Upper lobe of left lung (tissue), 6 donors: ENCODE results near the gene HSP90AB1. TPM values are rescaled to one million over a fixed set of nuclear protein-coding genes. Genes with fewer than 3 reads are reported as not detected.

Experiments
- ATAC-seq, 2 donors: fragments of 200-7000 bp; cut with Tn5 transposase; one replicate each; pipeline ENCODE4 v1.9.1; 2022; ENCODE audit warnings: mild to moderate bottlenecking in 2 of 2, moderate library complexity in 2 of 2; ENCODE audit not compliant: low FRiP score in 2 of 2
- DNase-seq, 2 donors: peaks; one replicate each; pipeline ENCODE4 v3.0.0-alpha.2; 2019 to 2020
- H3K27ac ChIP-seq, 4 donors: fragments of 200-600 bp; sonication (generic); one replicate each; pipeline ENCODE4 v1.5.1; 2016 to 2019
- H3K27me3 ChIP-seq, 4 donors: fragments of 200-600 bp; sonication (generic); one replicate each; pipeline ENCODE4 v1.5.1; 2017 to 2019
- H3K36me3 ChIP-seq, 4 donors: fragments of 200-600 bp; sonication (generic); one replicate each; pipeline ENCODE4 v1.5.1; 2016 to 2019
- H3K4me1 ChIP-seq, 4 donors: fragments of 200-600 bp; sonication (generic); one replicate each; pipeline ENCODE4 v1.5.1; 2018 to 2019
- H3K4me3 ChIP-seq, 4 donors: fragments of 200-600 bp; sonication (generic); one replicate each; pipeline ENCODE4 v1.5.1; 2017 to 2019; ENCODE audit warnings: mild to moderate bottlenecking in 2 of 4, moderate library complexity in 1 of 4
- H3K9me3 ChIP-seq, 4 donors: fragments of 200-600 bp; sonication (generic); one replicate each; pipeline ENCODE4 v1.5.1; 2018 to 2019
- EP300 ChIP-seq, 4 donors: sonication (generic); formaldehyde crosslinking; IDR thresholded peaks; one replicate each; pipeline ENCODE4 v1.5.1; 2017; ENCODE audit warnings: antibody characterized with exemption in 4 of 4, control low read depth in 2 of 4
- POLR2A ChIP-seq, 4 donors: fragments of 450-650 bp; IDR thresholded peaks; one replicate each; pipeline ENCODE4 v1.5.1; 2016 to 2017; ENCODE audit warnings: antibody characterized with exemption in 4 of 4, mild to moderate bottlenecking in 2 of 4
- POLR2AphosphoS5 ChIP-seq, 2 donors: sonication (generic); formaldehyde crosslinking; IDR thresholded peaks; one replicate each; pipeline ENCODE4 v1.5.1; 2017; ENCODE audit warnings: antibody characterized with exemption in 2 of 2
- WGBS, 2 donors: methylation state at CpG; one replicate each; pipeline ENCODE4 v1.1.5; 2017 to 2018; 5-methylcytosine and 5-hydroxymethylcytosine counted together
- total RNA-seq, 6 donors: library from RNA; depleted of rRNA in 4 of 6; stranded (reverse); fragments of >200 nt in 4 of 6; gene quantifications; one replicate each; pipeline versions ENCODE4 v1.1.0 to v1.2.1, GENCODE V29; 2016 to 2021
- TF ChIP-seq, protein P1 (sequence below), 6 experiments: fragments of 450-650 bp in 4 of 6; fragments of 200-600 bp in 2 of 6; sonication (generic) in 2 of 6; IDR thresholded peaks; one replicate each; pipeline ENCODE4 v1.5.1; 2016 to 2019; ENCODE audit warnings: antibody characterized with exemption in 6 of 6
- donor health status: DM: no; HTN: no; CAD: no; lungs with moderate emphysema.
- donor health status: DM: no; HTN: yes; CAD: no; lungs with severe emphysema.

The HSP90AB1 gene
- total RNA-seq, 6 donors from 2014 or later, result 175 to 656 (median 471) TPM

DNA sequence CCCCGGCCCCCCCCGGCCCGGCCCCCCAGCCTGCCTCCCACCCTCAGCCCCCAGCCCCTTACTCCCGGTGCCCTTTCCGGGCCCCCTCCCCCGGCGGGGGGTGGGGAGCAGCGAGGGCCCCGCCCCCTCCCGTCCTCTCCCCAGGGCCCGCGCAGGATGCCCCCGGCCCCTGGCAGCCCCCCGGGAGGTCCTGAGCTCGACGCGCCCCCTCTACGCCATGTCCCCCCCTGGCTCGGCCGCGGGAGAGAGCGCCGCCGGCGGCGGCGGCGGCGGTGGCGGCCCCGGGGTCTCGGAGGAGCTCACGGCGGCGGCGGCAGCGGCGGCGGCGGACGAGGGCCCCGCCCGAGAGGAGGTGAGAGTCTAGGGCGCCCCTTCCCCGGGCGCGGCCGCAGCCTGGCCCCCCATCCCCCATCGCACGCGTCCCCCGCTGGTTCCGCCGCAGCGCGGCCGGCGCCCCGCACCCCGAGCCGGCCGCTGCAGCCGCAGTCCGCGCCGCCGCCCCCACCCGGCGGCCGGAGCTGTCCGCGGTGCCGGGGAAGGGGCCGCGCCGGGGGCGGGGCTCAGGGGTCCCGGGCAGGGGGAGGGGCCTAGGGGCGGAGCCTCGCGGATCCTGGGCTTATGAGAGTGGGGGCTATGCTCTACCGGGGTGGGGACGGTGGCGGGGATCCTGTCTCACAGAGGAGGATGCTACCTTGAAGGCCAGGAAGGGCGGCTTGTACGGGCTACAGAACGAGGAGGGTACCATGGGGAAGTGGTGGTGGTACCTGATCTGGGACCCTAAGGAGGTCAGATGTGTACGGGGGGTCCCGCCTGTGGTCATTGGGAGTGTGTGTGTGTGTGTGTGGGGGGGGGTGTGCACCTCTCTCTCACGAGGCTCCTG is 23.9 kb downstream of the HSP90AB1 start:
- no peaks in the 10 kb centered on the region for H3K36me3 ChIP-seq
- no peak overlapping the region for H3K27ac ChIP-seq
- 2 to 9% methylated on average over 9 to 16 of the region's 90 CpGs for WGBS, 2 donors
- peak in 1 of 2 donors; percentile 83 for DNase-seq
- H3K4me1 ChIP-seq, result peaks cover 8 to 17% (median 15%) of the 10 kb centered on the region in 4 donors
- no peak for ATAC-seq
- H3K9me3 ChIP-seq, result no peaks in the 10 kb centered on the region
- peaks cover 0 to 36% (median 21%) of the 10 kb centered on the region in 4 donors for H3K27me3 ChIP-seq
- H3K4me3 ChIP-seq, result peak overlapping the region in 3 of 4 donors; percentile 35 to 47 (median 44)
- TF ChIP-seq, protein P1, sequence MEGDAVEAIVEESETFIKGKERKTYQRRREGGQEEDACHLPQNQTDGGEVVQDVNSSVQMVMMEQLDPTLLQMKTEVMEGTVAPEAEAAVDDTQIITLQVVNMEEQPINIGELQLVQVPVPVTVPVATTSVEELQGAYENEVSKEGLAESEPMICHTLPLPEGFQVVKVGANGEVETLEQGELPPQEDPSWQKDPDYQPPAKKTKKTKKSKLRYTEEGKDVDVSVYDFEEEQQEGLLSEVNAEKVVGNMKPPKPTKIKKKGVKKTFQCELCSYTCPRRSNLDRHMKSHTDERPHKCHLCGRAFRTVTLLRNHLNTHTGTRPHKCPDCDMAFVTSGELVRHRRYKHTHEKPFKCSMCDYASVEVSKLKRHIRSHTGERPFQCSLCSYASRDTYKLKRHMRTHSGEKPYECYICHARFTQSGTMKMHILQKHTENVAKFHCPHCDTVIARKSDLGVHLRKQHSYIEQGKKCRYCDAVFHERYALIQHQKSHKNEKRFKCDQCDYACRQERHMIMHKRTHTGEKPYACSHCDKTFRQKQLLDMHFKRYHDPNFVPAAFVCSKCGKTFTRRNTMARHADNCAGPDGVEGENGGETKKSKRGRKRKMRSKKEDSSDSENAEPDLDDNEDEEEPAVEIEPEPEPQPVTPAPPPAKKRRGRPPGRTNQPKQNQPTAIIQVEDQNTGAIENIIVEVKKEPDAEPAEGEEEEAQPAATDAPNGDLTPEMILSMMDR (IDR thresholded peaks at IDR 0.05), result no peak
- no peak for TF ChIP-seq POLR2AphosphoS5 (IDR thresholded peaks at IDR 0.05)
- no peak for TF ChIP-seq POLR2A (IDR thresholded peaks at IDR 0.05)
- no peak for TF ChIP-seq EP300 (IDR thresholded peaks at IDR 0.05)

- 79 to 84% methylated on average over 5 to 6 of the region's 6 CpGs for WGBS, 2 donors
- TF ChIP-seq EP300 (IDR thresholded peaks at IDR 0.05) (no peak), POLR2AphosphoS5 (IDR thresholded peaks at IDR 0.05) (no peak), POLR2A (IDR thresholded peaks at IDR 0.05) (no peak)
- TF ChIP-seq, protein P1 (IDR thresholded peaks at IDR 0.05), result no peak
- DNase-seq (no peak), ATAC-seq (no peak)
- Histone ChIP-seq H3K9me3 (no peaks in the 10 kb centered on the region), H3K27ac (no peak overlapping the region), H3K27me3 (peaks cover 0 to 42% (median 23%) of the 10 kb centered on the region in 4 donors), H3K36me3 (no peaks in the 10 kb centered on the region), H3K4me1 (peaks cover 13 to 23% (median 20%) of the 10 kb centered on the region in 4 donors), H3K4me3 (no peak overlapping the region)
Observed at GRCh38 chr6:44271406-44271723, 24.5 kb downstream of the HSP90AB1 start.

GRCh38 chr6:44271914-44272313 is 25.0 kb downstream of the HSP90AB1 start:
- ATAC-seq (no peak), DNase-seq (no peak)
- WGBS, 2 donors, result 54 to 77% methylated on average over 3 of the region's 3 CpGs
- H3K4me1 ChIP-seq, result peaks cover 15 to 25% (median 21%) of the 10 kb centered on the region in 4 donors
- peaks cover 0 to 48% (median 25%) of the 10 kb centered on the region in 4 donors for H3K27me3 ChIP-seq
- H3K4me3 ChIP-seq, result no peak overlapping the region
- no peaks in the 10 kb centered on the region for H3K9me3 ChIP-seq
- no peak overlapping the region for H3K27ac ChIP-seq
- no peak for TF ChIP-seq POLR2AphosphoS5 (IDR thresholded peaks at IDR 0.05)
- no peak for TF ChIP-seq EP300 (IDR thresholded peaks at IDR 0.05)
- TF ChIP-seq, protein P1 (IDR thresholded peaks at IDR 0.05), result no peak
- TF ChIP-seq POLR2A (IDR thresholded peaks at IDR 0.05), result no peak
- no peaks in the 10 kb centered on the region for H3K36me3 ChIP-seq

DNA sequence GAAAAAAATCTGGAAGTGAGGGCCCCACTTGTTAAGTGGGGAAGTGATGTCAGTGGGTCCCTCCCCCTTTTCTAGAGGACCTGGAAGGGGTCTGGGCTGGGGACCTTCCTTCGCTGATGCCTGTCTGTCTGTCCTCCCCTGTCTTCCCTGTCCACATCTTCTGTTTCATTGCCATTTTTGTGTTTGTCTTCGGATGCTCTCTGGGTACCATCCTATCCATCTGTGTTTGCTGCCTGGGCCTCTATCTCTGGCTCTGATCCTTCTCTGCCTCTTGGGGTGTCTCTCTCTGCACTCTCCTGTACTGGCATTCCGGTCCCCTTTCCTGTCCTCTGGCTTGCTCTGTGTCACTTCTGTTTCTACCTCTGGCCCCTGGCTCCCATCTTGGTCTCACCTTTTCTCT is 25.6 kb downstream of the HSP90AB1 start:
- H3K36me3 ChIP-seq, result no peaks in the 10 kb centered on the region
- H3K4me1 ChIP-seq, result peaks cover 15 to 25% (median 21%) of the 10 kb centered on the region in 4 donors
- TF ChIP-seq EP300 (IDR thresholded peaks at IDR 0.05), result no peak
- TF ChIP-seq POLR2A (IDR thresholded peaks at IDR 0.05), result no peak
- TF ChIP-seq, protein P1 (IDR thresholded peaks at IDR 0.05), result no peak
- no peak for TF ChIP-seq POLR2AphosphoS5 (IDR thresholded peaks at IDR 0.05)
- ATAC-seq, result no peak
- H3K27ac ChIP-seq, result no peak overlapping the region
- 85 to 86% methylated on average over 3 of the region's 3 CpGs for WGBS, 2 donors
- no peak for DNase-seq
- no peaks in the 10 kb centered on the region for H3K9me3 ChIP-seq
- no peak overlapping the region for H3K4me3 ChIP-seq
- H3K27me3 ChIP-seq, result peaks cover 0 to 49% (median 25%) of the 10 kb centered on the region in 4 donors
